VCaP (cell line): ENCODE results near the gene CD247.

Source experiments
- H3K27ac ChIP-seq: fragments of 450-650 bp; 2 replicates; pipeline ENCODE4 v1.5.1; 2017
- TF ChIP-seq, protein P1 (sequence below): fragments of 450-650 bp; conservative IDR thresholded peaks from 2 replicates; pipeline ENCODE4 v1.5.1; 2017; ENCODE audit warnings: mild to moderate bottlenecking, moderate library complexity

CD247 gene

DNA sequence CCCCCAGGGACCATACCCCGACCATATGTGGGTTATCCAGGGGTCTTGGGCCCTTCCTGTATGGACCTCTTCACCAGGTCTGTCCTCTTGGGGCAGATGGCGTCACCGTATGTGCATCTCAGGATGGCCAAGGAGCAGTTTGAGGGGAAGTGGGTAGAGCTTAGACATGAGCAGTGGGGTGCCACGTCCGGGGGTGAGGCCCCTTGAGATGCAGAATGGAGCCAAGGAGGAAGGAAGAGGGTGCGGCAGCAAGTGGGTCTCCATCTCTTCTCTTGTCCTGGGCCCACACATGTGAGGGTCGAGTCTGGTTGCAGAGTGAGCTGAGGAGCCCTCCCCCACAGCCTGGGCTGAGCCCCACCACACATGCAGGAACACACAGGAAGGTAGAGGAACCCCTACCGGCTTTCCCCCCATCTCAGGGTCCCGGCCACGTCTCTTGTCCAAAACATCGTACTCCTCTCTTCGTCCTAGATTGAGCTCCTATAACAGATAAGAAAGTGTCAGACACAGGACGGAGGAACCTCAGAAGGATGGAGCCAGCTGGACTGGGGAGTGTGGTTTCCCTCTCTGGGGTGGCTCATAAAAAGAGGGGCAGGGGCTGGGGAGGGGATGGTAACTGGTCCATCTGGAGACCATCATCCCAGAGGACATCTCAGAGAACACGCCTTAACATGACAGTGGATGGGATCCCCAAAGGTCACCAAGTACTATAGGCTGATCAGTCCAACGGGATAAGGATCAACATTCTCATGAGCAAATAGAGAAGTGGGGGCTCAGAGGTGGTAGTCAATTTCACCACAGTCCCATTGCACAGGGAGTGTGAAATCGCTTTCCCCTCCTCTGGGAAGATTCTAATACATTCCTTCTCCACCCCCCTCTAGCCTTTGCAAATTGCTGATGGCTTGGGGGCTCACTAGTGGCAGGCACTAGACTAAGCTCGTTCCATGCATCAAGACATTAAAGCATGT, 79.9 kb downstream of the CD247 start:
- TF ChIP-seq, protein P1, sequence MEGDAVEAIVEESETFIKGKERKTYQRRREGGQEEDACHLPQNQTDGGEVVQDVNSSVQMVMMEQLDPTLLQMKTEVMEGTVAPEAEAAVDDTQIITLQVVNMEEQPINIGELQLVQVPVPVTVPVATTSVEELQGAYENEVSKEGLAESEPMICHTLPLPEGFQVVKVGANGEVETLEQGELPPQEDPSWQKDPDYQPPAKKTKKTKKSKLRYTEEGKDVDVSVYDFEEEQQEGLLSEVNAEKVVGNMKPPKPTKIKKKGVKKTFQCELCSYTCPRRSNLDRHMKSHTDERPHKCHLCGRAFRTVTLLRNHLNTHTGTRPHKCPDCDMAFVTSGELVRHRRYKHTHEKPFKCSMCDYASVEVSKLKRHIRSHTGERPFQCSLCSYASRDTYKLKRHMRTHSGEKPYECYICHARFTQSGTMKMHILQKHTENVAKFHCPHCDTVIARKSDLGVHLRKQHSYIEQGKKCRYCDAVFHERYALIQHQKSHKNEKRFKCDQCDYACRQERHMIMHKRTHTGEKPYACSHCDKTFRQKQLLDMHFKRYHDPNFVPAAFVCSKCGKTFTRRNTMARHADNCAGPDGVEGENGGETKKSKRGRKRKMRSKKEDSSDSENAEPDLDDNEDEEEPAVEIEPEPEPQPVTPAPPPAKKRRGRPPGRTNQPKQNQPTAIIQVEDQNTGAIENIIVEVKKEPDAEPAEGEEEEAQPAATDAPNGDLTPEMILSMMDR: no peak
- H3K27ac ChIP-seq: no peak overlapping the region

DNA sequence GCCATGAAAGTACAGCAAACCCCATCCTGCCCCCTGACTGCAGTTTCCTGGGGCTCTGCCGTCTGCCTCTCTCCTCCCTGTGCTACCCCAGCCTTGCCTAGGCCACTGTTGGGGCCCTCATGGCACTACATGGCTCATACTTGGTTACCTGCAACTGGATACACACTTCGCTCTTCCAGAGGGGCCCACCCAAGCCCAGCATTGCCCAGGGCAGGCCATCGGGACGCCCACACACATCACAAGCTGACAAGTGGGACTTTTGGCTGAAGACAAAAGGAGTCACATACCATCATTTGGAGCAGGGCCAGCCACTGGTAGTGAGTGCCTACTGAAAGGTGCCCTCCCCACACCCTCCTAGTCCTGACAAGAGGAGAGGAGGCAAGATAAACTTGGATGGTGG, 82.8 kb downstream of the CD247 start:
- TF ChIP-seq, protein P1: no peak
- H3K27ac ChIP-seq: no peak overlapping the region

DNA sequence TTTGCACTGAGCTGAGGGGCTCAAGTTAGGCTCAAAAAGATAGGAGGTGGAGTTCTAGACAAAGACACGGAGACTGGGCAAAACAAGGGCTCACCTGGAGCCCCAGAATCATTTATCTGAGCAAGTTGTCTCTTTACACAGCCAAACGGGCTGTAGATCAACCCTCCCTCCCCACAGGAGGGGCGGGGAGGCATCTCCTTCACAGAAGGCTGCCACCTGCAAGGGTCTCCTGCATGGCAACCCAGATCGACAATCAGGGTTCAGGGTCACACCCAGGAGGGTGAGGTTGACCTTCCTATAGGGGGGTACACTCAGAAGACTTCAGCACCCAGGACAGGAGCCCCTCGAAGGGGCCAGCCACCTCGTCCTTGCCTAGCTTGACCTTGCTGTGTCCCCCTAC, 84.0 kb downstream of the CD247 start:
- H3K27ac ChIP-seq: no peak overlapping the region
- TF ChIP-seq, protein P1: no peak

DNA sequence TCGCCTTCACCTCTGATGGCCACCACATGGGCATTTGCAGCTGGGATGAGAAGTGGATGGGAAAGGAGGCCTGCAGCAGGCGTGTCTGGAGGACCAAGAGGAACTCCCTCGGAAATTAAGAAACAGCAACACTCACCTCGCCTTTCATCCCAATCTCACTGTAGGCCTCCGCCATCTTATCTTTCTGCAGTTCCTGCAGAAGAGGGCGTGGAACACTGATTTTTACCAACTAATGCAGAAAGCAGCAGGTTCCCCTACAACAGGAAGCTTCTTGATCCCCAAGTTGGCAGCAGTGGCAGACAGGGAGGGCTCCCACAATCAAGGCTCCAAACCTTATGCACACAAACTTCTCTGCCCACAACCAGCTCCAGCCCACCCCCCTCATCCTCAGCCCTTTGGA, 84.4 kb downstream of the CD247 start:
- TF ChIP-seq, protein P1: no peak
- no peak overlapping the region for H3K27ac ChIP-seq

DNA sequence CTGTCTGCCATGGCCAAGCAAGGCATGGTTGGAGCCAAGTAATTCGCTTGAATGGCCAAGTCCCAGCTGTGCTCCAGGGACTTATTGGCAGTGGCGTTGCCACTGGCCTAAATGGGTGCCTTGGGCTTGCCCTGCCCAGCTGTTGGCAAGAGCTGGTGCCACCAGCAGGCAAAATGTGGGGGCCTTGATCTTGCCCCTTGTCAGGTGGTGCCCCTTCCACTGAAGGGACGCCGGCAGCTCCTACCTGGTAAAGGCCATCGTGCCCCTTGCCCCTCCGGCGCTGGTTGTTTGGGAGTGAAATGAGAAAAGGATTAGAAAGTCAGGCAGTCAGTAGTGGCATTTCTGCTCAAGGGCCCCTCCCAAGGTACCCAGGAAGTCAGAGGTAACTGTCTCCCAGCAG, 85.5 kb downstream of the CD247 start:
- TF ChIP-seq, protein P1: no peak
- no peak overlapping the region for H3K27ac ChIP-seq

DNA sequence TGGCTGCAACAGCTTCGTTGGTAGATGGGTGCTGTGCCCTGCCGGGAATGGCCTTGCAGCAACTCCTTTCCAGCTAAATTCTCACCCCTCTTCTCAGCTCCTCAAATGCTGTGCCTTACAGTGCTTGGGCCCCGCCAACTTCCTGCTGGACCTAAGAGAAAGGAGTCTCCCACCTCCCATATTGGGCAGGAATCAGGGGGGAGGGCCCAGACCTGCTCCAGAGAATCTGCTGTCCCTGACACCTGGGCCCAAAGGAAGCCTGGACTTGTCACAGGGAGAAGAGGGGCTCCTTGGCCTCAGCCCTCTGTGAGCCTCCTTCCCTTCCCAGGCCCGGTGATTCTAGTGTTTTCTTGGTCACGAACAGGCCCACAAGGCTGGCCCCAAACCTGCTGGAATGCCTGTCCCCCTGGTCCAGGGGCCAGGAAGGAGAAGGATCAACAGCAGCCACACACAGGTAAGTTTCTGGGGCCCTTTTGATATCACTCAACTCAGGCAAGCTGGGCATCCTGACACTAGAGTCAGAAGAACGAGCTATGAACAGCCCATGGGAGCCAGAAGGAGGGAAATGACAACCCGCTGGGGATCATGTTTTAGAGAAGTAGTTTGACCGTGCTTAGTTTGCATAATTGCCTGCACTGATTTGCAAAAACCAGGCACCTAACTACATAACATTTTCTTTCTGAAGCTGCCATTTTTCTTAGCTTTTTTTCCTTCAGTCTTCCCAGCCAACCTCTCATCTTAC, 86.2 kb downstream of the CD247 start:
- TF ChIP-seq, protein P1: no peak
- H3K27ac ChIP-seq: no peak overlapping the region

DNA sequence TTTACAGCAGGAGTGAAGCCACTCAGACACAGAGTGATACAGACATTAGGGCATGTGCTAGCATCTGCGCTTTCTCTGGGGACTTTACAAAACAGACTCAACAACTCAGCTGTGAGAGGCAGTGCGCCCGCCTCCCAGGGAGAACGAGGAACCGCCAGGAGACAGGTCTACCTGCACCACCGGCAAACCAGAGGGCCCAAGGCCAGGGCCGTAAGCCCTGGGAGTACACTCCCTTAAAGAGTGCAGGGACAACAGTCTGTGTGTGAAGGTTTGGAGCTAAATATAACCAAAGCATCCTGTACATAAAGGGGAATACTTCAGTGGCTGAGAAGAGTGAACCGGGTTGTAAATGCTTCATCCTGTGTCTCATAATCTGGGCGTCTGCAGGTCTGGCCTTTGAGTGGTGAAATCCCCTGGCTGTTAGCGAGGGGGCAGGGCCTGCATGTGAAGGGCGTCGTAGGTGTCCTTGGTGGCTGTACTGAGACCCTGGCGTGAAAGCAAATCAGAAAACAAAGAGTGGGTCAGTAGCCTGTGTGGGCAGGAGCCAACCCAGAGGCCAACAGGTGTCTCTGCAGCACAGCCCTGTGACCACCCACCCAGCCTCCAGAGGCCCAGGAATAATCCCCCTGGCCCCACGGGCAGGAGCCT, 86.9 kb downstream of the CD247 start:
- H3K27ac ChIP-seq: no peak overlapping the region
- TF ChIP-seq, protein P1: no peak
